GM23338 (cell line): ENCODE results near the gene MRFAP1. TPM values are rescaled to one million over a fixed set of nuclear protein-coding genes. Genes with fewer than 3 reads are reported as not detected.

ENCODE experiments used
- ATAC-seq: fragments of 200-7000 bp; cut with Tn5 transposase; 3 replicates; pipeline ENCODE4 v1.9.1; 2020
- DNase-seq: peaks from one replicate; pipeline ENCODE4 v3.0.0-alpha.2; 2015; ENCODE audit warnings: low spot score
- H2AFZ ChIP-seq: fragments of 200-600 bp; sonication (generic); 2 replicates; pipeline ENCODE4 v1.8.0; 2016; ENCODE audit warnings: antibody characterized with exemption, mild to moderate bottlenecking, moderate library complexity
- H3F3A ChIP-seq: fragments of 200-600 bp; sonication (generic); replicated peaks from 2 replicates; pipeline ENCODE4 v1.8.0; 2017; ENCODE audit warnings: antibody characterized with exemption, mixed run types, low read depth
- H3K27ac ChIP-seq: fragments of 200-600 bp; sonication (generic); 2 replicates; pipeline ENCODE4 v1.6.1; 2016; ENCODE audit warnings: low read depth
- H3K27me3 ChIP-seq: fragments of 200-600 bp; sonication (generic); 2 replicates; pipeline ENCODE4 v1.8.0; 2016; ENCODE audit warnings: mild to moderate bottlenecking, mixed run types, moderate library complexity; ENCODE audit not compliant: insufficient read depth
- H3K36me3 ChIP-seq: fragments of 200-600 bp; sonication (generic); 2 replicates; pipeline ENCODE4 v1.8.0; 2016; ENCODE audit warnings: mild to moderate bottlenecking; ENCODE audit not compliant: insufficient read depth
- H3K4me1 ChIP-seq: fragments of 200-600 bp; sonication (generic); 2 replicates; pipeline ENCODE4 v1.8.0; 2016; ENCODE audit warnings: mild to moderate bottlenecking, moderate library complexity; ENCODE audit not compliant: insufficient read depth
- H3K4me2 ChIP-seq: fragments of 200-600 bp; sonication (generic); 2 replicates; pipeline ENCODE4 v1.7.1; 2017; ENCODE audit warnings: mixed run types
- H3K4me3 ChIP-seq: fragments of 200-600 bp; sonication (generic); 2 replicates; pipeline ENCODE4 v1.6.1; 2016; ENCODE audit warnings: mixed run types
- H3K79me2 ChIP-seq: fragments of 200-600 bp; sonication (generic); replicated peaks from 2 replicates; pipeline ENCODE4 v1.8.0; 2017; ENCODE audit warnings: mild to moderate bottlenecking; ENCODE audit not compliant: insufficient read depth
- H3K9me2 ChIP-seq: fragments of 200-600 bp; sonication (generic); 2 replicates; pipeline ENCODE4 v1.8.0; 2017; ENCODE audit not compliant: insufficient read depth
- H4K20me1 ChIP-seq: fragments of 200-600 bp; sonication (generic); replicated peaks from 2 replicates; pipeline ENCODE4 v1.8.0; 2017; ENCODE audit warnings: mild to moderate bottlenecking; ENCODE audit not compliant: insufficient read depth
- H3K27ac Mint-ChIP-seq: 2 replicates; pipeline ENCODE4 v1.8.0; 2020; ENCODE audit warnings: inconsistent platforms, mild to moderate bottlenecking, moderate library complexity, mixed read lengths
- H3K27me3 Mint-ChIP-seq: 3 replicates; pipeline ENCODE4 v1.8.0; 2022; ENCODE audit warnings: low read depth, mild to moderate bottlenecking, moderate library complexity, mixed read lengths, inconsistent platforms; ENCODE audit not compliant: insufficient read depth, poor library complexity
- H3K36me3 Mint-ChIP-seq: 3 replicates; pipeline ENCODE4 v1.8.0; 2021; ENCODE audit warnings: low read depth, mild to moderate bottlenecking, inconsistent platforms, moderate library complexity, mixed read lengths
- H3K4me1 Mint-ChIP-seq: 3 replicates; pipeline ENCODE4 v1.8.0; 2020; ENCODE audit warnings: mild to moderate bottlenecking, inconsistent platforms, mixed read lengths
- H3K4me3 Mint-ChIP-seq: 3 replicates; pipeline ENCODE4 v1.8.0; 2021; ENCODE audit warnings: moderate library complexity, mild to moderate bottlenecking, inconsistent platforms, mixed read lengths
- H3K9me3 Mint-ChIP-seq: 3 replicates; pipeline ENCODE4 v1.8.0; 2020; ENCODE audit warnings: moderate library complexity, mild to moderate bottlenecking, inconsistent platforms, mixed read lengths
- CREB1 ChIP-seq: fragments of 250-450 bp; sonication (Bioruptor Pico); IDR thresholded peaks from 2 replicates; pipeline ENCODE4 v1.5.0; 2020; ENCODE audit warnings: low read depth, mild to moderate bottlenecking, moderate library complexity
- EZH2phosphoT487 ChIP-seq: fragments of 200-600 bp; sonication (generic); IDR thresholded peaks from one replicate; pipeline ENCODE4 v1.8.1; 2018; ENCODE audit warnings: antibody characterized with exemption; ENCODE audit not compliant: unreplicated experiment
- JUNB ChIP-seq: IDR thresholded peaks from one replicate; pipeline ENCODE4 v1.6.1; 2016; ENCODE audit warnings: antibody characterized with exemption; ENCODE audit not compliant: unreplicated experiment
- NANOG ChIP-seq: IDR thresholded peaks from 2 replicates; pipeline ENCODE4 v1.6.1; 2016; ENCODE audit warnings: antibody characterized with exemption, borderline replicate concordance
- ZNF114 ChIP-seq: fragments of 250-450 bp; sonication (Bioruptor Pico); IDR thresholded peaks from 2 replicates; pipeline ENCODE4 v1.5.0; 2020; ENCODE audit warnings: mild to moderate bottlenecking, moderate library complexity
- polyA plus RNA-seq: library from polyadenylated mRNA; unstranded; fragments of >200 nt; fragmentation: Nextera tagmentation; extraction: Ambion mirVana; gene quantifications from 2 replicates; pipeline ENCODE4 v1.2.1, GENCODE V29; 2016
- total RNA-seq: library from RNA; depleted of rRNA; stranded (reverse); fragments of >200 nt; shearing (Covaris generic); gene quantifications from 2 replicates; pipeline ENCODE4 v1.2.3, GENCODE V29; 2014
- TF ChIP-seq, protein P1 (sequence below): fragments of 250-450 bp; sonication (Bioruptor Pico); IDR thresholded peaks from 2 replicates; pipeline ENCODE4 v1.5.0; 2020; ENCODE audit warnings: mild to moderate bottlenecking, moderate library complexity
- TF ChIP-seq, protein P2 (sequence below), 2 experiments: fragments of 200-600 bp in 1 of 2; sonication (generic) in 1 of 2; conservative IDR thresholded peaks; 2 replicates each; pipeline versions ENCODE4 v1.5.1 to v1.6.1; 2016 to 2017; ENCODE audit warnings: antibody characterized with exemption in 2 of 2, low read depth in 2 of 2, mild to moderate bottlenecking in 2 of 2, moderate library complexity in 1 of 2

Gene MRFAP1
- total and polyA plus RNA-seq, 2 experiments from 2014 or later, result 154 to 288 TPM

GRCh38 chr4:6618386-6619115 is 21.9 kb upstream of the MRFAP1 start (continued):
- TF ChIP-seq, protein P1, sequence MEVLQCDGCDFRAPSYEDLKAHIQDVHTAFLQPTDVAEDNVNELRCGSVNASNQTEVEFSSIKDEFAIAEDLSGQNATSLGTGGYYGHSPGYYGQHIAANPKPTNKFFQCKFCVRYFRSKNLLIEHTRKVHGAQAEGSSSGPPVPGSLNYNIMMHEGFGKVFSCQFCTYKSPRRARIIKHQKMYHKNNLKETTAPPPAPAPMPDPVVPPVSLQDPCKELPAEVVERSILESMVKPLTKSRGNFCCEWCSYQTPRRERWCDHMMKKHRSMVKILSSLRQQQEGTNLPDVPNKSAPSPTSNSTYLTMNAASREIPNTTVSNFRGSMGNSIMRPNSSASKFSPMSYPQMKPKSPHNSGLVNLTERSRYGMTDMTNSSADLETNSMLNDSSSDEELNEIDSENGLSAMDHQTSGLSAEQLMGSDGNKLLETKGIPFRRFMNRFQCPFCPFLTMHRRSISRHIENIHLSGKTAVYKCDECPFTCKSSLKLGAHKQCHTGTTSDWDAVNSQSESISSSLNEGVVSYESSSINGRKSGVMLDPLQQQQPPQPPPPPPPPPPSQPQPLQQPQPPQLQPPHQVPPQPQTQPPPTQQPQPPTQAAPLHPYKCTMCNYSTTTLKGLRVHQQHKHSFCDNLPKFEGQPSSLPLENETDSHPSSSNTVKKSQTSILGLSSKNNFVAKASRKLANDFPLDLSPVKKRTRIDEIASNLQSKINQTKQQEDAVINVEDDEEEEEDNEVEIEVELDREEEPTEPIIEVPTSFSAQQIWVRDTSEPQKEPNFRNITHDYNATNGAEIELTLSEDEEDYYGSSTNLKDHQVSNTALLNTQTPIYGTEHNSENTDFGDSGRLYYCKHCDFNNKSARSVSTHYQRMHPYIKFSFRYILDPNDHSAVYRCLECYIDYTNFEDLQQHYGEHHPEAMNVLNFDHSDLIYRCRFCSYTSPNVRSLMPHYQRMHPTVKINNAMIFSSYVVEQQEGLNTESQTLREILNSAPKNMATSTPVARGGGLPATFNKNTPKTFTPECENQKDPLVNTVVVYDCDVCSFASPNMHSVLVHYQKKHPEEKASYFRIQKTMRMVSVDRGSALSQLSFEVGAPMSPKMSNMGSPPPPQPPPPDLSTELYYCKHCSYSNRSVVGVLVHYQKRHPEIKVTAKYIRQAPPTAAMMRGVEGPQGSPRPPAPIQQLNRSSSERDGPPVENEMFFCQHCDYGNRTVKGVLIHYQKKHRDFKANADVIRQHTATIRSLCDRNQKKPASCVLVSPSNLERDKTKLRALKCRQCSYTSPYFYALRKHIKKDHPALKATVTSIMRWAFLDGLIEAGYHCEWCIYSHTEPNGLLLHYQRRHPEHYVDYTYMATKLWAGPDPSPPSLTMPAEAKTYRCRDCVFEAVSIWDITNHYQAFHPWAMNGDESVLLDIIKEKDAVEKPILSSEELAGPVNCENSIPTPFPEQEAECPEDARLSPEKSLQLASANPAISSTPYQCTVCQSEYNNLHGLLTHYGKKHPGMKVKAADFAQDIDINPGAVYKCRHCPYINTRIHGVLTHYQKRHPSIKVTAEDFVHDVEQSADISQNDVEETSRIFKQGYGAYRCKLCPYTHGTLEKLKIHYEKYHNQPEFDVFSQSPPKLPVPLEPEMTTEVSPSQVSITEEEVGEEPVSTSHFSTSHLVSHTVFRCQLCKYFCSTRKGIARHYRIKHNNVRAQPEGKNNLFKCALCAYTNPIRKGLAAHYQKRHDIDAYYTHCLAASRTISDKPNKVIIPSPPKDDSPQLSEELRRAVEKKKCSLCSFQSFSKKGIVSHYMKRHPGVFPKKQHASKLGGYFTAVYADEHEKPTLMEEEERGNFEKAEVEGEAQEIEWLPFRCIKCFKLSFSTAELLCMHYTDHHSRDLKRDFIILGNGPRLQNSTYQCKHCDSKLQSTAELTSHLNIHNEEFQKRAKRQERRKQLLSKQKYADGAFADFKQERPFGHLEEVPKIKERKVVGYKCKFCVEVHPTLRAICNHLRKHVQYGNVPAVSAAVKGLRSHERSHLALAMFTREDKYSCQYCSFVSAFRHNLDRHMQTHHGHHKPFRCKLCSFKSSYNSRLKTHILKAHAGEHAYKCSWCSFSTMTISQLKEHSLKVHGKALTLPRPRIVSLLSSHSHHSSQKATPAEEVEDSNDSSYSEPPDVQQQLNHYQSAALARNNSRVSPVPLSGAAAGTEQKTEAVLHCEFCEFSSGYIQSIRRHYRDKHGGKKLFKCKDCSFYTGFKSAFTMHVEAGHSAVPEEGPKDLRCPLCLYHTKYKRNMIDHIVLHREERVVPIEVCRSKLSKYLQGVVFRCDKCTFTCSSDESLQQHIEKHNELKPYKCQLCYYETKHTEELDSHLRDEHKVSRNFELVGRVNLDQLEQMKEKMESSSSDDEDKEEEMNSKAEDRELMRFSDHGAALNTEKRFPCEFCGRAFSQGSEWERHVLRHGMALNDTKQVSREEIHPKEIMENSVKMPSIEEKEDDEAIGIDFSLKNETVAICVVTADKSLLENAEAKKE, result no peak
- TF ChIP-seq, protein P2, sequence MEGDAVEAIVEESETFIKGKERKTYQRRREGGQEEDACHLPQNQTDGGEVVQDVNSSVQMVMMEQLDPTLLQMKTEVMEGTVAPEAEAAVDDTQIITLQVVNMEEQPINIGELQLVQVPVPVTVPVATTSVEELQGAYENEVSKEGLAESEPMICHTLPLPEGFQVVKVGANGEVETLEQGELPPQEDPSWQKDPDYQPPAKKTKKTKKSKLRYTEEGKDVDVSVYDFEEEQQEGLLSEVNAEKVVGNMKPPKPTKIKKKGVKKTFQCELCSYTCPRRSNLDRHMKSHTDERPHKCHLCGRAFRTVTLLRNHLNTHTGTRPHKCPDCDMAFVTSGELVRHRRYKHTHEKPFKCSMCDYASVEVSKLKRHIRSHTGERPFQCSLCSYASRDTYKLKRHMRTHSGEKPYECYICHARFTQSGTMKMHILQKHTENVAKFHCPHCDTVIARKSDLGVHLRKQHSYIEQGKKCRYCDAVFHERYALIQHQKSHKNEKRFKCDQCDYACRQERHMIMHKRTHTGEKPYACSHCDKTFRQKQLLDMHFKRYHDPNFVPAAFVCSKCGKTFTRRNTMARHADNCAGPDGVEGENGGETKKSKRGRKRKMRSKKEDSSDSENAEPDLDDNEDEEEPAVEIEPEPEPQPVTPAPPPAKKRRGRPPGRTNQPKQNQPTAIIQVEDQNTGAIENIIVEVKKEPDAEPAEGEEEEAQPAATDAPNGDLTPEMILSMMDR (conservative IDR thresholded peaks at IDR 0.05; ENCODE audit: low read depth in 2 of 2), result no peak
- no peak for TF ChIP-seq CREB1 (CRISPR knock-in tag)

GRCh38 chr4:6619116-6619465 is 21.4 kb upstream of the MRFAP1 start:
- Mint-ChIP-seq H3K36me3 (peaks cover 10% of the 10 kb centered on the region; the same call in 2 of the 3 replicates), H3K27ac (no peak overlapping the region), H3K4me3 (no peak overlapping the region), H3K27me3 (peaks cover 20% of the 10 kb centered on the region), H3K4me1 (no peaks in the 10 kb centered on the region), H3K9me3 (no peaks in the 10 kb centered on the region)
- Histone ChIP-seq H4K20me1 (no peaks in the 10 kb centered on the region), H2AFZ (no peak overlapping the region), H3K27ac (no peak overlapping the region), H3K27me3 (no peaks in the 10 kb centered on the region), H3K36me3 (no peaks in the 10 kb centered on the region), H3K9me2 (no peaks in the 10 kb centered on the region), H3K4me3 (no peak overlapping the region), H3K4me2 (no peak overlapping the region), H3F3A (no peaks in the 10 kb centered on the region), H3K4me1 (no peaks in the 10 kb centered on the region), H3K79me2 (no peaks in the 10 kb centered on the region)
- no peak for DNase-seq
- ATAC-seq, result no peak
- TF ChIP-seq JUNB, result no peak
- no peak for TF ChIP-seq CREB1 (CRISPR knock-in tag)
- TF ChIP-seq NANOG, result no peak
- no peak for TF ChIP-seq ZNF114
- TF ChIP-seq EZH2phosphoT487, result no peak
- TF ChIP-seq, protein P1, result no peak
